HEK293T (cell line): ENCODE results near the gene AFTPH.

ENCODE experiments used
- CTCF ChIA-PET: fragments of 350-600 bp; formaldehyde crosslinking; extraction: SDS; loops from one replicate; lab custom pipeline; 2021; ENCODE audit warnings: antibody characterized with exemption, inconsistent platforms; lab: Yijun Ruan, JAX
- POLR2A ChIA-PET: fragments of 350-600 bp; formaldehyde crosslinking; extraction: SDS; loops from one replicate; lab custom pipeline; 2020; ENCODE audit warnings: antibody characterized with exemption, inconsistent platforms; lab: Yijun Ruan, JAX
- DNase-seq: peaks from one replicate; pipeline ENCODE4 v3.0.0; 2012; ENCODE audit warnings: mixed read lengths; ENCODE audit errors: extremely low spot score
- ARNT ChIP-seq: fragments of 450-650 bp; IDR thresholded peaks from 2 replicates; pipeline ENCODE4 v1.6.1; 2017; ENCODE audit warnings: mild to moderate bottlenecking
- BHLHE40 ChIP-seq: fragments of 450-650 bp; IDR thresholded peaks from 2 replicates; pipeline ENCODE4 v1.6.1; 2016; ENCODE audit warnings: mild to moderate bottlenecking, moderate library complexity, borderline replicate concordance
- CTBP1 ChIP-seq: fragments of 450-650 bp; IDR thresholded peaks from 2 replicates; pipeline ENCODE4 v1.6.1; 2016; ENCODE audit warnings: borderline replicate concordance
- ELF4 ChIP-seq: fragments of 450-650 bp; IDR thresholded peaks from 2 replicates; pipeline ENCODE4 v1.6.1; 2017; ENCODE audit warnings: antibody characterized with exemption
- FOXA1 ChIP-seq: fragments of 450-650 bp; IDR thresholded peaks from 2 replicates; pipeline ENCODE4 v1.6.1; 2016; ENCODE audit warnings: mild to moderate bottlenecking
- FOXK2 ChIP-seq: fragments of 450-650 bp; IDR thresholded peaks from 2 replicates; pipeline ENCODE4 v1.6.1; 2016; ENCODE audit warnings: mild to moderate bottlenecking
- FOXM1 ChIP-seq: fragments of 450-650 bp; IDR thresholded peaks from 2 replicates; pipeline ENCODE4 v1.6.1; 2017; ENCODE audit warnings: mild to moderate bottlenecking, borderline replicate concordance
- HDGF ChIP-seq: fragments of 450-650 bp; IDR thresholded peaks from 2 replicates; pipeline ENCODE4 v1.6.1; 2017; ENCODE audit warnings: antibody characterized with exemption, borderline replicate concordance
- L3MBTL2 ChIP-seq: fragments of 450-650 bp; conservative IDR thresholded peaks from 2 replicates; pipeline ENCODE4 v1.6.1; 2016; ENCODE audit warnings: mild to moderate bottlenecking
- LEF1 ChIP-seq: fragments of 450-650 bp; IDR thresholded peaks from 2 replicates; pipeline ENCODE4 v1.6.1; 2017; ENCODE audit warnings: mild to moderate bottlenecking, borderline replicate concordance
- NFRKB ChIP-seq: fragments of 450-650 bp; IDR thresholded peaks from 2 replicates; pipeline ENCODE4 v1.6.1; 2016; ENCODE audit warnings: mild to moderate bottlenecking, moderate library complexity
- SP1 ChIP-seq: fragments of 450-650 bp; IDR thresholded peaks from 2 replicates; pipeline ENCODE4 v1.6.1; 2017
- SUZ12 ChIP-seq: fragments of 450-650 bp; IDR thresholded peaks from 2 replicates; pipeline ENCODE4 v1.6.1; 2016; ENCODE audit warnings: mild to moderate bottlenecking
- TARDBP ChIP-seq: fragments of 450-650 bp; IDR thresholded peaks from 2 replicates; pipeline ENCODE4 v1.6.1; 2016
- ZNF384 ChIP-seq: fragments of 450-650 bp; IDR thresholded peaks from 2 replicates; pipeline ENCODE4 v1.6.1; 2016
- TF ChIP-seq, protein P1 (sequence below): fragments of 450-650 bp; IDR thresholded peaks from 2 replicates; pipeline ENCODE4 v1.6.1; 2016

The AFTPH gene

DNA sequence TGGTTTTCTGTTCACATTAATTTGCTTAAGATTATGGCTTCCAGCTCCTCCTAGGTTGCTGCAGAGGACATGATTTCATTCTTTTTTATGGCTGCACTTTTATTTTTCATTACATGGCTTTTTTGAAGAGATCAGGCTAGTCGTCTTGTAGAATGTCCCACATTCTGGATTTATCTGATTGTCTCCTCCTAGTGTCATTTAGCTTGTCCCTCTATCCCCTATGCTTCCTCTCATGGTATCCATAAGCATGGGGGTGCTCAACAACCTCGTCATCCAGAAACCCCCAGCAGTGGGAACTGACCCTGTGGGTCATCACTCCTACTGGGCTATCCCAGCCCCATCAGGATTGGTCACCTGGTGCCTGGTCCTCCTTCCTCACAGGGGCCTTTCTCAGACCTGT is 80.0 kb downstream of the AFTPH start:
- TF ChIP-seq, protein P1, sequence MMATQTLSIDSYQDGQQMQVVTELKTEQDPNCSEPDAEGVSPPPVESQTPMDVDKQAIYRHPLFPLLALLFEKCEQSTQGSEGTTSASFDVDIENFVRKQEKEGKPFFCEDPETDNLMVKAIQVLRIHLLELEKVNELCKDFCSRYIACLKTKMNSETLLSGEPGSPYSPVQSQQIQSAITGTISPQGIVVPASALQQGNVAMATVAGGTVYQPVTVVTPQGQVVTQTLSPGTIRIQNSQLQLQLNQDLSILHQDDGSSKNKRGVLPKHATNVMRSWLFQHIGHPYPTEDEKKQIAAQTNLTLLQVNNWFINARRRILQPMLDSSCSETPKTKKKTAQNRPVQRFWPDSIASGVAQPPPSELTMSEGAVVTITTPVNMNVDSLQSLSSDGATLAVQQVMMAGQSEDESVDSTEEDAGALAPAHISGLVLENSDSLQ: no peak
- TF ChIP-seq ARNT (no peak), HDGF (no peak), L3MBTL2 (no peak), CTBP1 (no peak), LEF1 (no peak), FOXM1 (no peak), ELF4 (no peak), NFRKB (no peak), FOXA1 (no peak), FOXK2 (no peak), SP1 (no peak), SUZ12 (no peak), TARDBP (no peak), BHLHE40 (no peak), ZNF384 (no peak)
- DNase-seq: no peak
- POLR2A ChIA-PET: no interaction called here
- CTCF ChIA-PET: no interaction called here

DNA sequence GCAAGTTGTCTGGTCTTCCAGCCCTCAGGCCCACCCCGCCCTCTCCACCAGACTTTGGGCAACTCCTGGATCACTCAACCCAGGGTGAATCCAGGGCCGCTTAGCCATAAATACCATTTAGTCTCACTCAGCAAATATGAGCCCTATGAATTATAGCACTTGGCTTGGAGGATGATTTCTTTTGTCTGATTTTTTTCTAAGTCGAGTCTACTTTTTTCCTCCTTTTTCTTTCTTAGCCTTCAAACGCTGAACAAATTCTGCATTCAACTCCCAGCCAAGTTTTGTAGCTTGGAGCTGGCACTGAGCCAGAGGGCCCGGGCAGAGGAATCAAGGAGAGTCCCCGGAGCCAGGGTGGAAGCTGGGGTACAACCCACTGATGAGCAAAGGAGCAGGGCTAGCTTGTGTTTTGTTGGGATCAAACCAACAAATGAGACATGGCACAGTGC is 80.9 kb downstream of the AFTPH start:
- TF ChIP-seq FOXM1 (no peak), SP1 (no peak), BHLHE40 (no peak), HDGF (no peak), TARDBP (no peak), SUZ12 (no peak), ZNF384 (no peak), CTBP1 (no peak), ELF4 (no peak), FOXK2 (no peak)
- TF ChIP-seq, protein P1: no peak
- ChIA-PET POLR2A (interaction anchor here (2.2 kb wide), 1 partner anchor 49 kb away, joined by 6 read pairs; the partner anchor contains the start of gene SERTAD2), CTCF (interaction anchor here (1.1 kb wide), 1 partner anchor 268 kb away, joined by 3 read pairs; no protein-coding TSS in a partner anchor)
- DNase-seq: no peak

DNA sequence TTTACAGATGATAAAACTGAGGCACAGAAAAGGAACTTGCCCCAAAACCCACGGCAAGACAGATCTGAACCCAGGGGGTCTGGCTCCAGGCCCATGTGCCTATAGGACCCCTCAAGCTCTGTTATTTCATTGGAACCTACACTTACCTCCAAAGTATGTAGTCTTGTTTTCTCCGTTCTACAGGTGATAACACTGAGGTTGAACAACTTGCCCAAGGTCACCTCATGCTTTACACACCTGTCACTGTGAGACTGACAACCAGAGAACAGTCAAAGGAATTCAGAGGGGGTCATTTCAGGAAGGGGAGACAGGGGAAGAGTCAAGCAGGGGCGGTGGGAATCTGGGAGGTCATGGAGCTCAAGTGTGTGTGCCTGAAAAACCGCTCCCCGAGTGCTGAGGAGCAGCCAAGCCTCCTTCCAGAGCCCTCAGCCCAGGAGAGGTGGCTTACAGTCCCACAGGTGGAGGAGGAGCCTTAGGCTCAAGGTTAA is 81.9 kb downstream of the AFTPH start:
- CTCF ChIA-PET: interaction anchor here (1.1 to 1.5 kb wide), 3 partner anchors 9 to 267 kb away, joined by 3 to 6 read pairs (median 3); no protein-coding TSS in a partner anchor
- TF ChIP-seq, protein P1: no peak
- no peak for TF ChIP-seq SP1
- no peak for TF ChIP-seq ELF4
- no peak for TF ChIP-seq LEF1
- no peak for TF ChIP-seq FOXA1
- TF ChIP-seq FOXM1: no peak
- no peak for TF ChIP-seq BHLHE40
- no peak for TF ChIP-seq FOXK2
- no peak for TF ChIP-seq CTBP1
- TF ChIP-seq SUZ12: no peak
- TF ChIP-seq TARDBP: no peak
- DNase-seq: no peak
- POLR2A ChIA-PET: interaction anchor here (2.2 kb wide), 1 partner anchor 48 kb away, joined by 6 read pairs; the partner anchor contains the start of gene SERTAD2

DNA sequence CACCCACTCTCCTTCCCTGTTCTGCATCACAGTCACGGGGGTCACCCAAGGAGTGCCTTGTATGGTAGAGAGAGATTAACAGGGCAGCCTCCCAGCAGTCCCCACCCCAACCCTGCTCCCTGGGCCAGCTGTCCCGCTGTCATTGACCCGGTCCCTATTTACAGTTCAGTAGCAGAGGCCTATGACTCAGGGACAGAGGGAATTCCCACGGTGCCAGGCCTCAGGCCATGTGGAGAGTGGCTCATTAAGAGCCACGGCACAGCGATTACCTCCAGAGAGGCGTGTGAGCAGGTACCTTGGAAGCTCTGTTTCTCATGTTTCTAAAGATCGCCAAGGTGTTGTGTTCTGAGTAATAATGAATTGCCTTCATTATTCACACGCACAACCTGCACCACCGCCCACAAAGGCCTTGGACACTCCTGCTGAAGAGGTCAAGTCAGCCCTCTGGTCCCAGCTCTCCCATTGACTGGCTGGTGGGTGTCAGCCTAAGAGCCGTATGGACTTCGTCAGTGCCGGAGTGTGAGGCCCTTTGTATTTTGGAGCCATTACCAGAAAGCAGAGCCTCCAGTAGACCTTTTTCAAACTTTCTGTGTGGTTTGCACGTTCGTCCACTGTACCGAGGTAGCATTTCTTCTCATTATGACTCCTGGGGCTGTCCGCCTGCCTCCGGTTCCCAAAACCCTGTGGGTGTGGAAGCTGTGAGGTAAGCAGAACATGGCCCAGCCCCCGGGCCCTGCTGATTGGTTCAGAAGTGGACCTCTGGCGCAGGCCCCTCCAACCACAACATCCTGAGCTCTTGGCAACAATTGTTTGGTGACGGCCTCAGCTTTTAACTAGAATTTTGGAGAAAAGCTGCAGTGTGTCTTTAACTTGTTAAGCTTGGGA is 82.6 kb downstream of the AFTPH start:
- ChIA-PET POLR2A (interaction anchor here (1.1 to 2.2 kb wide), 3 partner anchors 8 to 47 kb away, joined by 4 to 6 read pairs (median 5); partner anchors contain the start of gene SERTAD2), CTCF (interaction anchor here (0.8 to 1.5 kb wide), 3 partner anchors 8 to 40 kb away, joined by 3 to 6 read pairs (median 3); no protein-coding TSS in a partner anchor)
- no peak for DNase-seq
- TF ChIP-seq SP1: no peak
- no peak for TF ChIP-seq HDGF
- TF ChIP-seq FOXK2: no peak
- no peak for TF ChIP-seq SUZ12
- TF ChIP-seq NFRKB: no peak
- no peak for TF ChIP-seq LEF1
- TF ChIP-seq ZNF384: no peak
- TF ChIP-seq ELF4: no peak
- TF ChIP-seq L3MBTL2: no peak

DNA sequence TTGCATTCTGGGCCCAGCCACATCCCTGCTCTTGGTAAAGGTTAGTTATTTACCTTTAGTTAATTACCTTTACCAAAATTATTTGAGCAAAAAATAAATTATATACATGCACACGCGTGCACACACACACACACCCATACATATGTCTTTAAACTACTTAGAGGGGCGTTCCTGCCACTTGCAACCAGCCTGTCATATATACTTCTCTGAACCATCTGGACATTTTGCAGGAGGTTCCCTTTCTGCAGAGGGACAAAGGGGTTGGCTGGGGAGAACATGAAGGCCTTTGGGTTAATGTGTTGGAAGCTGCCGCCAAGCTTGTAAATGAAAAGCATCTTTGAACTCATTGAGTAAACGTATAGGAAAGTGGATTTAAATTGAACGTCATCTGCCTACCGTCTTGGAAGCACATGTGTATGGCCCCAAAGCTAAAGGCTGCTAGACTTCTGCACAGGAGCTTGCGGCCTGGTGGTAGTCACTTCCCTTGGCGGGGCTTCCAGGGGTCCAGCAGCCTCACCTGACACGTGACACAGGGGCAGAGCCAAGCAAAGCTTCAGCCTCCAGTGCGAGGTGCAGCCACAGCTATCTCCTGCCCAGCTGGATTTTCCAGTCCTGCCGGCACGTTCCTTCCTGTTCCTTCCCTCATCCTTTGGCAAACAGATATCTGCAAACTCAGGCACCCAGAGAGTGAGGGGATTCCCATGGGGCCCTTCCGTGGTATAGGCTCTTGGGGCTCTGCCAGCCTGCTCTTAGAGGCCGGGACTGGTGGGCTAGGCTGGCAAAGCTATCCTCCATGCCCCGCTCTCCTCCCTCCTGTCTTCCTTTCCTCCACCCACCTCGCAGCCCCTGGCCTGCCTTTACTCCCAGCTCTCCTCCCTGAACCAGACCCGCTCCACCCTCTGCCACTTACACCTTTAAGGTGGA is 83.5 kb downstream of the AFTPH start:
- ChIA-PET CTCF (interaction anchor here (0.8 kb wide), 1 partner anchor 9 kb away, joined by 3 read pairs; no protein-coding TSS in a partner anchor), POLR2A (interaction anchor here (1.0 to 2.2 kb wide), 5 partner anchors 9 to 251 kb away, joined by 3 to 6 read pairs (median 4); partner anchors contain the start of gene SERTAD2)
- no peak for DNase-seq
- TF ChIP-seq HDGF (no peak), ELF4 (no peak), SUZ12 (no peak), FOXK2 (no peak)
